Measurements from ENCODE around the gene FRMD5. TPM values are rescaled to one million over a fixed set of nuclear protein-coding genes. Genes with fewer than 3 reads are reported as not detected.

The FRMD5 gene
- polyA plus RNA-seq, 1 donor (not counting 4 experiments of a cell fraction or from before 2014, with no cell fraction given), result 7.3 TPM

DNA sequence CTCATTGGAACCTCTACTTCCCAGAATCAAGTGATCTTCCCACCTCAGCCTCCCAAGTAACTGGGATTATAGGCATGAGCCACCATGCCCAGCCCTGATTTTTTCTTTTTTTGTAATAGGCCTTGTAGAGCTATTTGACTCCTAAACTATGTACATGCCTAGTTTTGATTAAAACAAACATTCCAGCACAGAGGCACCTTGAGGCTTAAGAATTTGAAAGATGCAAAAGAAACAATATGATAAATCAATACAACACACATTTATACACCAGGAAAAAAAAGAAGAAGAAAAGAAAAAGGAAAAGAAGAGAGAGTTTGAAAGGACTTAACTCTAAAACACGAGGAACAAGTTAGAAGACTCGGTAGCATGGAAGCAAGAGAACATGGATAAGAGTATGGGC lies 13.9 kb upstream of the FRMD5 start:
- H3K9me3 ChIP-seq (ENCODE audit: control insufficient read depth, low read depth, low read length), result no peaks in the 10 kb centered on the region
- no peaks in the 10 kb centered on the region for H3K36me3 ChIP-seq (ENCODE audit: control insufficient read depth in 2 of 2, extremely low read depth in 1 of 2, insufficient read depth in 2 of 2, low read length in 2 of 2)
- peaks cover 17% of the 10 kb centered on the region for H3K4me1 ChIP-seq (ENCODE audit: control insufficient read depth, extremely low read depth, insufficient read depth, low read length)
- H3K4me2 ChIP-seq (ENCODE audit: control insufficient read depth, extremely low read depth, insufficient read depth, low read depth, low read length), result no peak overlapping the region
- H3K9me1 ChIP-seq (ENCODE audit: control insufficient read depth, extremely low read depth, insufficient read depth, low read length), result no peaks in the 10 kb centered on the region
- no peak overlapping the region for H2AFZ ChIP-seq (ENCODE audit: control insufficient read depth, low read length)
- H3K9ac ChIP-seq (ENCODE audit: control insufficient read depth, extremely low read depth, insufficient read depth, low read length), result no peak overlapping the region
- no peaks in the 10 kb centered on the region for H3K79me2 ChIP-seq (ENCODE audit: control insufficient read depth, insufficient read depth, low read length)
- dilution Hi-C loops (cut with MboI; ENCODE audit: extremely low pct_ligation_motif_present, low sequenced_read_pairs), result no loop called here
- FAIRE-seq, result no peak
- H3K27me3 ChIP-seq (ENCODE audit: control insufficient read depth, extremely low read depth, insufficient read depth, low read length), result no peaks in the 10 kb centered on the region
- no peak for DNase-seq (ENCODE audit: low read depth, low spot score)
- TF ChIP-seq, protein P1, sequence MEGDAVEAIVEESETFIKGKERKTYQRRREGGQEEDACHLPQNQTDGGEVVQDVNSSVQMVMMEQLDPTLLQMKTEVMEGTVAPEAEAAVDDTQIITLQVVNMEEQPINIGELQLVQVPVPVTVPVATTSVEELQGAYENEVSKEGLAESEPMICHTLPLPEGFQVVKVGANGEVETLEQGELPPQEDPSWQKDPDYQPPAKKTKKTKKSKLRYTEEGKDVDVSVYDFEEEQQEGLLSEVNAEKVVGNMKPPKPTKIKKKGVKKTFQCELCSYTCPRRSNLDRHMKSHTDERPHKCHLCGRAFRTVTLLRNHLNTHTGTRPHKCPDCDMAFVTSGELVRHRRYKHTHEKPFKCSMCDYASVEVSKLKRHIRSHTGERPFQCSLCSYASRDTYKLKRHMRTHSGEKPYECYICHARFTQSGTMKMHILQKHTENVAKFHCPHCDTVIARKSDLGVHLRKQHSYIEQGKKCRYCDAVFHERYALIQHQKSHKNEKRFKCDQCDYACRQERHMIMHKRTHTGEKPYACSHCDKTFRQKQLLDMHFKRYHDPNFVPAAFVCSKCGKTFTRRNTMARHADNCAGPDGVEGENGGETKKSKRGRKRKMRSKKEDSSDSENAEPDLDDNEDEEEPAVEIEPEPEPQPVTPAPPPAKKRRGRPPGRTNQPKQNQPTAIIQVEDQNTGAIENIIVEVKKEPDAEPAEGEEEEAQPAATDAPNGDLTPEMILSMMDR (optimal IDR thresholded peaks at IDR 0.05 in 1 of 3, IDR thresholded peaks at IDR 0.05 in 1 of 3, conservative IDR thresholded peaks at IDR 0.05 in 1 of 3; ENCODE audit: extremely low read depth in 1 of 3, insufficient read depth in 2 of 3, low read length in 3 of 3), result no peak
- TF ChIP-seq EZH2 (IDR thresholded peaks at IDR 0.05; ENCODE audit: low read length), result no peak
- H4K20me1 ChIP-seq (ENCODE audit: control insufficient read depth, extremely low read depth, insufficient read depth, low read length), result no peaks in the 10 kb centered on the region
- H3K27ac ChIP-seq (ENCODE audit: control insufficient read depth, insufficient read depth, low read length), result no peak overlapping the region
- H3K4me3 ChIP-seq (ENCODE audit: control insufficient read depth in 2 of 3, extremely low read depth in 1 of 3, insufficient read depth in 2 of 3, low read depth in 1 of 3, low read length in 3 of 3), result no peak overlapping the region

DNA sequence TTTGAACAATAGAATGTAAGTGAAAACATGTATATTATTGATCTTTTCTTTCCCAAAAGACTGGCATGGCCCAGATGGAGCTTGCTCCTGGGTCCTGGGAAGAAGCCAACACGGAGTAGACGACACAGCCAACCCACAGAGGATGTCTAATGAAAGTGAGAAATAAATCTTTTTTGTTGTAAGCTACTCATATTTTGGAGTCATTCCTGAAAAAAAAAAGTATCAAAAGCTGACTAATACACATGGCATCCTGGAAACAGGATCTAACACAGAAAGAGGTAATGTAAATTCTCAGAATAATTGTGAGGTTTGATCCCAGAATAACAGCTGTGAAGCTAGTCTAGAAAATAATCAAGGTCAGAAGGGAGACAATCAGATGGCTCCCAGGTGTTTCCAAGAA lies 12.6 kb upstream of the FRMD5 start:
- H3K36me3 ChIP-seq (ENCODE audit: control insufficient read depth in 2 of 2, extremely low read depth in 1 of 2, insufficient read depth in 2 of 2, low read length in 2 of 2), result no peaks in the 10 kb centered on the region
- H3K79me2 ChIP-seq (ENCODE audit: control insufficient read depth, insufficient read depth, low read length), result no peaks in the 10 kb centered on the region
- H3K4me2 ChIP-seq (ENCODE audit: control insufficient read depth, extremely low read depth, insufficient read depth, low read depth, low read length), result peak overlapping the region; percentile 64
- no peaks in the 10 kb centered on the region for H3K9me1 ChIP-seq (ENCODE audit: control insufficient read depth, extremely low read depth, insufficient read depth, low read length)
- H3K4me1 ChIP-seq (ENCODE audit: control insufficient read depth, extremely low read depth, insufficient read depth, low read length), result peaks cover 17% of the 10 kb centered on the region
- no peaks in the 10 kb centered on the region for H4K20me1 ChIP-seq (ENCODE audit: control insufficient read depth, extremely low read depth, insufficient read depth, low read length)
- no peak overlapping the region for H3K9ac ChIP-seq (ENCODE audit: control insufficient read depth, extremely low read depth, insufficient read depth, low read length)
- H2AFZ ChIP-seq (ENCODE audit: control insufficient read depth, low read length), result no peak overlapping the region
- dilution Hi-C loops (cut with MboI; ENCODE audit: extremely low pct_ligation_motif_present, low sequenced_read_pairs), result no loop called here
- H3K27me3 ChIP-seq (ENCODE audit: control insufficient read depth, extremely low read depth, insufficient read depth, low read length), result no peaks in the 10 kb centered on the region
- DNase-seq (ENCODE audit: low read depth, low spot score) (peak; percentile 46), FAIRE-seq (peak; percentile 74)
- H3K4me3 ChIP-seq (ENCODE audit: control insufficient read depth in 2 of 3, extremely low read depth in 1 of 3, insufficient read depth in 2 of 3, low read depth in 1 of 3, low read length in 3 of 3), result peak overlapping the region in 2 of 3 experiments; percentile 7 to 20
- H3K27ac ChIP-seq (ENCODE audit: control insufficient read depth, insufficient read depth, low read length), result peak overlapping the region; percentile 43
- no peaks in the 10 kb centered on the region for H3K9me3 ChIP-seq (ENCODE audit: control insufficient read depth, low read depth, low read length)
- TF ChIP-seq, protein P1 (optimal IDR thresholded peaks at IDR 0.05 in 1 of 3, IDR thresholded peaks at IDR 0.05 in 1 of 3, conservative IDR thresholded peaks at IDR 0.05 in 1 of 3; ENCODE audit: extremely low read depth in 1 of 3, insufficient read depth in 2 of 3, low read length in 3 of 3), result no peak
- TF ChIP-seq EZH2 (IDR thresholded peaks at IDR 0.05; ENCODE audit: low read length), result no peak

Data from keratinocyte (primary cell).